Mesothelial cell of epicardium (in vitro differentiated cells): ENCODE data around the gene IRF1. TPM values are rescaled to one million over a fixed set of nuclear protein-coding genes. Genes with fewer than 3 reads are reported as not detected.

Experiments
- DNase-seq, 2 experiments: peaks; one replicate each; pipeline ENCODE4 v3.0.0; 2021; ENCODE audit warnings: low spot score in 2 of 2; ENCODE audit not compliant: unreplicated experiment in 2 of 2
- H3K27ac Mint-ChIP-seq: 2 replicates; pipeline ENCODE4 v1.8.0; 2021; ENCODE audit warnings: mixed read lengths
- H3K27me3 Mint-ChIP-seq: 2 replicates; pipeline ENCODE4 v1.8.0; 2021; ENCODE audit warnings: low read depth, mixed read lengths
- H3K36me3 Mint-ChIP-seq: 2 replicates; pipeline ENCODE4 v1.8.0; 2021; ENCODE audit warnings: mixed read lengths
- H3K4me1 Mint-ChIP-seq: 2 replicates; pipeline ENCODE4 v1.8.0; 2021; ENCODE audit warnings: mixed read lengths
- H3K4me3 Mint-ChIP-seq: 2 replicates; pipeline ENCODE4 v1.8.0; 2021; ENCODE audit warnings: mild to moderate bottlenecking, moderate library complexity, mixed read lengths
- H3K9me3 Mint-ChIP-seq: 2 replicates; pipeline ENCODE4 v1.8.0; 2021; ENCODE audit warnings: mixed read lengths
- CTCF ChIP-seq: fragments of 200-600 bp; sonication (generic); IDR thresholded peaks from one replicate; pipeline ENCODE4 v1.5.0; 2021; ENCODE audit warnings: antibody characterized with exemption; ENCODE audit not compliant: unreplicated experiment
- total RNA-seq: library from RNA; stranded (reverse); gene quantifications from 3 replicates; pipeline ENCODE4 v1.2.1, GENCODE V29; 2021

The IRF1 gene
- total RNA-seq, 1 donor from 2014 or later = 33.3 TPM

GRCh38 chr5:132451387-132451786 is 39.2 kb downstream of the IRF1 start:
- H3K36me3 Mint-ChIP-seq = peaks cover 9% of the 10 kb centered on the region
- DNase-seq = no peak
- peaks cover 7% of the 10 kb centered on the region for H3K4me1 Mint-ChIP-seq
- H3K27ac Mint-ChIP-seq = no peak overlapping the region
- H3K9me3 Mint-ChIP-seq = peaks cover 10% of the 10 kb centered on the region
- no peak for TF ChIP-seq CTCF
- no peak overlapping the region for H3K4me3 Mint-ChIP-seq
- no peaks in the 10 kb centered on the region for H3K27me3 Mint-ChIP-seq

GRCh38 chr5:132449060-132449459 is 41.5 kb downstream of the IRF1 start:
- Mint-ChIP-seq H3K9me3 (peaks cover 10% of the 10 kb centered on the region), H3K27ac (no peak overlapping the region), H3K4me1 (peaks cover 28% of the 10 kb centered on the region), H3K36me3 (peaks cover 5% of the 10 kb centered on the region), H3K27me3 (no peaks in the 10 kb centered on the region), H3K4me3 (no peak overlapping the region)
- no peak for DNase-seq
- TF ChIP-seq CTCF = no peak

- Mint-ChIP-seq H3K27ac (peak overlapping the region; percentile 61), H3K9me3 (peaks cover under 1% of the 10 kb centered on the region), H3K36me3 (peaks cover under 1% of the 10 kb centered on the region), H3K4me1 (peaks cover 28% of the 10 kb centered on the region), H3K27me3 (no peaks in the 10 kb centered on the region), H3K4me3 (no peak overlapping the region)
- TF ChIP-seq CTCF = no peak
- no peak for DNase-seq
These were observed 43.4 kb downstream of the IRF1 start for GRCh38 chr5:132447196-132447595.

- H3K36me3 Mint-ChIP-seq = no peaks in the 10 kb centered on the region
- DNase-seq = no peak
These were observed 44.0 kb downstream of the IRF1 start for GRCh38 chr5:132446621-132447020.

GRCh38 chr5:132445930-132446329 is 44.6 kb downstream of the IRF1 start:
- H3K27ac Mint-ChIP-seq = peak overlapping the region; percentile 96
- H3K4me1 Mint-ChIP-seq = peaks cover 28% of the 10 kb centered on the region
- no peak for DNase-seq
- no peaks in the 10 kb centered on the region for H3K27me3 Mint-ChIP-seq
- H3K9me3 Mint-ChIP-seq = no peaks in the 10 kb centered on the region
- no peaks in the 10 kb centered on the region for H3K36me3 Mint-ChIP-seq
- no peak overlapping the region for H3K4me3 Mint-ChIP-seq
- TF ChIP-seq CTCF = no peak

More at GRCh38 chr5:132446621-132447020, 44.0 kb downstream of the IRF1 start:
- H3K9me3 Mint-ChIP-seq = no peaks in the 10 kb centered on the region
- H3K27ac Mint-ChIP-seq = peak overlapping the region; percentile 61
- H3K4me3 Mint-ChIP-seq = no peak overlapping the region
- H3K27me3 Mint-ChIP-seq = no peaks in the 10 kb centered on the region
- H3K4me1 Mint-ChIP-seq = peaks cover 28% of the 10 kb centered on the region
- TF ChIP-seq CTCF = no peak

- no peaks in the 10 kb centered on the region for H3K9me3 Mint-ChIP-seq
- no peaks in the 10 kb centered on the region for H3K36me3 Mint-ChIP-seq
- DNase-seq = no peak
- H3K27ac Mint-ChIP-seq = peak overlapping the region; percentile 96
- peaks cover 28% of the 10 kb centered on the region for H3K4me1 Mint-ChIP-seq
- no peak overlapping the region for H3K4me3 Mint-ChIP-seq
- no peaks in the 10 kb centered on the region for H3K27me3 Mint-ChIP-seq
- no peak for TF ChIP-seq CTCF
These were observed 45.0 kb downstream of the IRF1 start for GRCh38 chr5:132445640-132445923.
